GM21528 (cell line): ENCODE measurements around the gene CTNND2.
A peak's percentile ranks its signal among the peaks of the same experiment; 100 is the strongest.
"Not testable (repeated sequence)": the region's sequence is repeated elsewhere in the genome, so short reads cannot be mapped to it uniquely, and the experiment has no call there.

Experiments
- ATAC-seq: cut with Tn5 transposase; IDR thresholded peaks from one replicate; pipeline ENCODE4 v1.9.1; 2021; ENCODE audit warnings: mild to moderate bottlenecking, moderate library complexity; ENCODE audit not compliant: unreplicated experiment, low FRiP score

Gene CTNND2

GRCh38 chr5:11012295-11012694, 892.0 kb downstream of the CTNND2 start:
- no peak for ATAC-seq

GRCh38 chr5:11010429-11011210, 893.6 kb downstream of the CTNND2 start:
- no peak for ATAC-seq

- ATAC-seq = no peak
Measured at GRCh38 chr5:11009576-11009975, 894.7 kb downstream of the CTNND2 start.

- no peak for ATAC-seq
Measured at GRCh38 chr5:11007269-11007870, 896.9 kb downstream of the CTNND2 start.

DNA sequence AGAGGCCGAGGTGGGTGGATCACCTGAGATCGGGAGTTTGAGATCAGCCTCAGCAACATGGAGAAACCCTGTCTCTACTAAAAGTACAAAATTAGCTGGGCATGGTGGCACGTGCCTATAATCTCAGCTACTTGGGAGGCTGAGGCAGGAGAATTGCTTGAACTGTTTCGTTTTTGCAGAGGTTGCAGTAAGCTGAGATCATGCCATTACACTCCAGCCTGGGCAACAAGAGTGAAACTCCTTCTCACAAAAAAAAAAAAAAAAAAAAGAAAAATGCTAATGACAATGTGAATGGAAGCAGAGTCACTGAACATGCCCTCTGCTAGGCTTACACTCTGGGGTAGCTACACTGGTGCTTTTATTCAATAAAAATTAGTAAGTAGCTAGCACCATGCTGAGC, 899.7 kb downstream of the CTNND2 start:
- ATAC-seq = not testable (repeated sequence)

GRCh38 chr5:11000515-11001353, 903.5 kb downstream of the CTNND2 start:
- ATAC-seq = no peak

GRCh38 chr5:10999714-11000113, 904.5 kb downstream of the CTNND2 start:
- ATAC-seq = no peak

DNA sequence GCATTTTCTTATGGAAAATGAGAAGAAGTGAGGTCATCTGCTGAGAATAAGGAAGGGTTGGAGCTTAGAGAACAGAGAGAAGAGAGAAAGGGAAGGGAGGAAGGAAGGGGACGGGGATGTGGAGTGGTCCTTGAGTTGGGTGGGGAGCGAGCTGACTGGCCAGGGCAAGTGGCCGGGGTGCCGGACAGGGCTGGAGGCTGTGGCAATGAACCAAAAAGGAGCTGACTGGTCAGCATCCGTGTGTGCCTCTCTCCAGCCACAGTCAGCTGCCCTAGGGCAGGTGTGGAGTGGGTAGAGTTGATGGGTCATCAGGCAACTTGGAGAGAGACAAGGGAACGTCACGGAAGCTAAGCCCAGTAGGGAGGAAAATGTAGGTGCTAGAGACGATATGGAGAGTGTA, 908.4 kb downstream of the CTNND2 start:
- no peak for ATAC-seq

DNA sequence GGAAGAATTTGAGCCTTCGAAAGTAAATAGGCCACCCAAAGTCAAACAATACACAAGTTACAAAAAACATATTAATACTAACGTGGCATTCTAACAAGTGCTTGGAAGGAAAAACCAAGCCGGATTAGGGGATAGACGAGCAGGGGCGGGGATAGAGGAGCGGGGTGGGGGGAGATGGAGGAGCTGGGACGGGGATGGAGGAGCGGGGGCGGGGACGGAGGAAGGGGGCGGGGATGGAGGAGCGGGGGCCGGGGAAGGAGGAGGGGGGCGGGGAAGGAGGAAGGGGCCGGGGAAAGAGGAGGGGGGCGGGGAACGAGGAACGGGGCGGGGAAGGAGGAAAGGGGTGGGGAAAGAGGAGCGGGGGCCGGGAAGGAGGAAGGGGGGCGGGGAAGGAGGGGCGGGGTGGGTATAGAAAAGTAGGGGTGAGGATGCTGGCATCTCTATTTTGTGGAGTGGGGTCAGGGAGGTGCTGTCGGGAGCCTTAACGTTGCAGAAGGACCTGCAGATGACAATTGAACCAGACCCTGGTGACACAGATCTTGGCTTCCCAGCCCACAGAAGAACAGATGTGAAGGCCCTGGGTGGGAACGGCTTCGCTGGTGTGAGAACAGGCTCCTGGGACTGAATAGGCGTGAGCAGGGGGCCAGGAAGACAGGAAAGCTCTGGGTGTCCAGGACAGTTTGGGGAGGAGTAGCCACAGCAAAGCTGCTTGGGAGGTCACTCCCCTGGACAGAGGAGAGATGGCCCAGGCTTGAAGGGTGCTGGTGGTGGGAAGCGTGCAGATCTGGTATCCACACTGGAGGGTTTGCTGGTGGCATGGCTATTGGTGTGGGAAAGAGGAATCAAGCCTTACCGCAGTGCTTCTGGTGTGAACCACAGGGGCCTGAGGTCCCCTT, 909.9 kb downstream of the CTNND2 start:
- no peak for ATAC-seq

DNA sequence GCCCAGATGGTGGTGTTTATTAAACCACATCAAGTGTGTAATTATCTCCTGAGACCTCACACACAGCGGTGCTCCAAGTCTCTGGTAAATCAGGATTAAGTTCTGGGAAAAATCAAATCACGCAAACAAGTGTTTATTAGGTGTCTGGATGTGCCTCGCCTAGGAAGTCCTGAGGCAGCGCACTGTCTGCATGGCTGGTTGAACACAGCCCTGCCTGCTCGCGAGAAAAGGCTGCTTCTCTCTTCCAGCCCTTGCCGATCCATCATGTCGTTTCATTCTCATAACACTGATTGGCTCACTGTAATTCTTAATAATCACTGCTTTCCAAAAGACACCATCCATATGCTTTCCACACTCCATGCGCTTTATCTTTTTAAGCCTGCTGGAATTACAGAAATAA, 913.6 kb downstream of the CTNND2 start:
- no peak for ATAC-seq

DNA sequence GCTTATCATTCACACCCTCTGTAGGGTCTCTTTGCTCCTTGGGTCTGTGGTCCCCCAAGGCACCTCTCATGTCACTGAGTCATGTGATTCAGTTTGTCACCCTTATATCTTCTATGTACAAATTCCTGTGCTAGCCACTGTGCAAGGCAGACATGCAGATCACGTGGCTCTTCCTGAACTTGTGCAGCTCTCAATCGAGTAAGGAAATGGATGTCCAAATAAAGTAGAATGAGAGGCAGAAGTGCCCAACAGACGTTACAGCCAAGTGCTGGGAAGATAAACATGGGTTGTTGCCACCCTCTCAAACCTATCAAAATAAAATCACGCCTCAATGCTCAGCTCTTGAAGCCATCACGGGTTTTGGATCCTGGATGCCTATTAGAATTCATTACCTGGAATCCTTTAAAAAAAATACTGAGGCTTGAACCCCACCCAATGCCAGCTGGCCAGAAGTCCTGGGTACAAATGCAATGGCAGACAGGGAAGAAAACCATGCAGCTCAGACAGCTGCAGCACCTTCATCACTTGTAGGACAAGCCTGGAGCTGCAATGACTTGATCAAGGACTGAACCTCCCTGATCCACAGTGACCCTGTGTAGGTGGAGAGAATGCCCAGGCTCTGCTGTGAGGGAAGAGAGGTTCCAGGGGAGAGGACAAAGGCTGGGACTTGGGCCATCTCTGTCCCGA, 914.5 kb downstream of the CTNND2 start:
- no peak for ATAC-seq

DNA sequence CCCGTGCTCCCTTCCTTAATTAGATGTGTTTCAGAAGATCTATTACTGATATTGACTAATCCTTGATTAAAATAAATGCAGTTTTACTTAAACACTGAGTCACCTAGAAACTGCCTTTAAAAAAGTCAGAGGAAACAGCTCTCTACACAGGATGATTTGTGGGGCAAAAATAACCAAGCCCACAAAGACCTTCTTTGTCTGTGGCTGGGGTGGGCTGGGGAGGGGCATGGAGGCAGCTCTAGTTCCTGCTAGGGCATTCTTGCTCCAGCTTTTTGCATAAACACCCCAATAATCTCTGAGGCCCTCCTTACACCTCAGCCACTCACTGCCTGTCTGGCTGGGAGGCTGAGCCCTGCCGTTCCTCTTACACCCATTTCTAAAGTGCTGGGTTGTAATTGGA, 915.6 kb downstream of the CTNND2 start:
- ATAC-seq = no peak

GRCh38 chr5:10987925-10988504, 916.2 kb downstream of the CTNND2 start:
- ATAC-seq = peak; percentile 95

DNA sequence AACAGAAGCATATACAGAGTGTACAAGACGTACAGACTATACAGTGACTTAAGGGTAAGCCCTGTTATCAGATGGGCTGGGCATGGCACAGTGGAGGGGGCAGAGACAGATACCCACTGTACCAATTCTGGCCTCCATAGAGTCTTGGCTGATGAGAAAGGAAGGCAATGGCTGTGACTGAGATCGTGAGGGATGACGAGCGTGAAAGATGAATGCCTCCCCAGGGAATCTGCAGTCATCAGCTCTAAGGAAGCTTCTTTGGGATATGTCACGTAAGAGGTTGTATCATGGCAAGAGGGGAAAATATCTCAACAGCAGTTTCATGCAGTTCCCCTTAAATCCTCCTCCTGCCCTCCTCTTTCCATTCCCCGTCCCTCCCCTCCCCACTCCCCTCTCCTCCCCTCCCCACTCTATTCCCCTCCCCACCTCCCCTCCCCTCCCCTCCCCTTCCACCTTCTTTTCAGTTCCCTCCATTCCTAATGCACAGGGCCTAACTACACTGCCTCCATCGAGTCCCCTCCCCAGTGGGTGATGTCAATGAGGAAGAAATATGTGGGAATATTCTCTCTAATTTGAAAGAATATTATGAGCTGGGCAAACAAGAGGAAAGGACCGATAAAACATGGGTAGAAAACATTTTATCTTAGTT, 916.8 kb downstream of the CTNND2 start:
- ATAC-seq = no peak

- ATAC-seq = no peak
Measured at GRCh38 chr5:10985721-10986110, 918.5 kb downstream of the CTNND2 start.

GRCh38 chr5:10985091-10985720, 919.0 kb downstream of the CTNND2 start:
- no peak for ATAC-seq

DNA sequence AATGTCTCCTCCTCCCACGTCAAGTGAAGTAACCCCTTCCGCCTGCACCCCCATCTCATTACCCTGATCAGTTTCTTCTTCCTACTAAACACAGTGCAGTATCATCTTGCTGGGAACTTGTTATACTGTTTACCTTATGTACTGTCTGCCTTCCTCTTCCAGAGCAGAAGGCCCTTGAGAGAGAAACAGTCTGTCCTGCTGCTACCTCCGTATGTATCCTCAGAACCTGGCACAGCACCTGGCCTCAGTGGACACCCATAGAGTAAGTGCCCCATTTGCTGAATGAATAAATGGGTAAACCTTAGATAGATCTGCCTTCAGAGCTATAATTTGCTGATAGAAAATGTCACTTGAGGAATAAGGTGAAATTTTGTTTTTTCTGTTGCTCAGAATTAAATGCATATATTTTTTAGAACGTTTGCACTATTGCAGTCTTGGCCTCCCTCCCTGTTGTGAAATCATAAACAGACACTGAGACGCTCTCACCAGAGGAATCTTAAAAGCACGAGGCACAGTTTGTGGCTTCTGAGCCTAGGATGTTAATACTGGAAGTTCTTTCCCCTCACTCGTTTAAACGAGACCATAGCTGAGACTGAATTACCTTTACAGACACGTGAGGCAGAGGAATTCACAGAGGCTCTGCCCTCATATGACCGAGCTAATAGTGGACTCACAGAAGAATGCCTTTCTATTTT, 920.1 kb downstream of the CTNND2 start:
- ATAC-seq = no peak

DNA sequence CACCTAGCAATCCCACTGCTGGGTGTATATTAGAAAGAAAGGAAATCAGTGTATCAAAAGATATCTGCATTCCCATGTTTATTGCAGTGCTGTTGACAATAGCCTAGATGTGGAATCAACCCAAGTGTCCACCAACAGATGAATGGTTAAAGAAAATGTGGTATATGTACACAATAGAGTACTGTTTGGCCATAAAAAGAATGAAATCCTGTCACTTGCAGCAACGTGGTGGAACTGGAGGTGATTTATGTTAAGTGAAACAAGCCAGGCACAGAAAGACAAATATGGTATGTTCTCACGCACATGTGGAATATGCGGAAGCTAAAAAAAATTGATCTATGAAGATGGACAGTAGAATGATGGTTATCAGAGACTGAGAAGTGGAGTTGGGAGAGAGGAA, 921.6 kb downstream of the CTNND2 start:
- no peak for ATAC-seq
